Keratinocyte (primary cell): ENCODE data around the gene ACSS2. TPM values are rescaled to one million over a fixed set of nuclear protein-coding genes. Genes with fewer than 3 reads are reported as not detected.

Experiments
- DNase-seq: peaks from one replicate; pipeline ENCODE4 v3.0.0-alpha.2; 2011; ENCODE audit warnings: low read depth, missing footprints, low spot score
- FAIRE-seq: peaks from 2 replicates; lab custom pipeline; 2011; peaks lifted over from hg19 to GRCh38; lab: Jason Lieb, UNC
- H2AFZ ChIP-seq: 2 replicates; pipeline ENCODE4 v1.6.0; 2012; ENCODE audit warnings: low read length, control low read depth, inconsistent platforms; ENCODE audit not compliant: control insufficient read depth
- H3K27ac ChIP-seq: 2 replicates; pipeline ENCODE4 v1.5.1; 2011; ENCODE audit warnings: low read length; ENCODE audit not compliant: control insufficient read depth, insufficient read depth
- H3K27me3 ChIP-seq: 3 replicates; pipeline ENCODE4 v1.6.0; 2011; ENCODE audit warnings: low read length; ENCODE audit not compliant: control insufficient read depth, insufficient read depth; ENCODE audit errors: extremely low read depth
- H3K36me3 ChIP-seq, 2 experiments: 2 replicates in 1 of 2; 3 replicates in 1 of 2; pipeline ENCODE4 v1.5.1; 2011; ENCODE audit warnings: low read length in 2 of 2, mild to moderate bottlenecking in 1 of 2; ENCODE audit not compliant: control insufficient read depth in 2 of 2, insufficient read depth in 2 of 2; ENCODE audit errors: extremely low read depth in 1 of 2
- H3K4me1 ChIP-seq: 3 replicates; pipeline ENCODE4 v1.5.1; 2011; ENCODE audit warnings: low read length; ENCODE audit not compliant: control insufficient read depth, insufficient read depth; ENCODE audit errors: extremely low read depth
- H3K4me2 ChIP-seq: 3 replicates; pipeline ENCODE4 v1.6.0; 2011; ENCODE audit warnings: low read depth, low read length; ENCODE audit not compliant: control insufficient read depth, insufficient read depth; ENCODE audit errors: extremely low read depth
- H3K4me3 ChIP-seq, 3 experiments: fragments of 200-600 bp in 1 of 3; sonication (generic) in 1 of 3; 2 replicates in 2 of 3; 3 replicates in 1 of 3; pipeline ENCODE4 v1.5.1; 2011 to 2016; ENCODE audit warnings: low read length in 3 of 3, mild to moderate bottlenecking in 3 of 3, control low read depth in 2 of 3, inconsistent platforms in 1 of 3, low read depth in 1 of 3, mixed read lengths in 1 of 3, mixed run types in 1 of 3, moderate library complexity in 1 of 3; ENCODE audit not compliant: control insufficient read depth in 2 of 3, insufficient read depth in 2 of 3; ENCODE audit errors: extremely low read depth in 1 of 3
- H3K79me2 ChIP-seq: 2 replicates; pipeline ENCODE4 v1.6.0; 2012; ENCODE audit warnings: low read length; ENCODE audit not compliant: control insufficient read depth, insufficient read depth
- H3K9ac ChIP-seq: 3 replicates; pipeline ENCODE4 v1.6.0; 2011; ENCODE audit warnings: low read length; ENCODE audit not compliant: control insufficient read depth, insufficient read depth; ENCODE audit errors: extremely low read depth
- H3K9me1 ChIP-seq: 3 replicates; pipeline ENCODE4 v1.6.0; 2011; ENCODE audit warnings: low read length; ENCODE audit not compliant: control insufficient read depth, insufficient read depth; ENCODE audit errors: extremely low read depth
- H3K9me3 ChIP-seq: 2 replicates; pipeline ENCODE4 v1.5.1; 2012; ENCODE audit warnings: low read depth, low read length; ENCODE audit not compliant: control insufficient read depth
- H4K20me1 ChIP-seq: 3 replicates; pipeline ENCODE4 v1.6.0; 2011; ENCODE audit warnings: low read length; ENCODE audit not compliant: control insufficient read depth, insufficient read depth; ENCODE audit errors: extremely low read depth
- EZH2 ChIP-seq: IDR thresholded peaks from one replicate; pipeline ENCODE4 v1.6.1; 2012; ENCODE audit warnings: inconsistent platforms, mild to moderate bottlenecking, low read length, moderate library complexity
- dilution Hi-C: fragments of 300-500 bp; cut with MboI; formaldehyde crosslinking; loops from one replicate; pipeline ENCODE4 v1.7.0; 2020; ENCODE audit warnings: low sequenced_read_pairs; ENCODE audit not compliant: extremely low pct_ligation_motif_present
- polyA plus RNA-seq, 5 experiments: library from polyadenylated mRNA; depleted of rRNA in 3 of 5; stranded (reverse) in 3 of 5; stranded (forward) in 1 of 5; unstranded in 1 of 5; fragments of >200 nt; gene quantifications; 1 replicate in 1 of 5; 2 replicates in 3 of 5; 3 replicates in 1 of 5; pipeline versions ENCODE4 v1.2.1 to v1.2.3, GENCODE V29; 2011 to 2012; ENCODE audit warnings: missing spikeins in 2 of 5, low read depth in 1 of 5, low replicate concordance in 1 of 5
- TF ChIP-seq, protein P1 (sequence below), 3 experiments: IDR thresholded peaks in 1 of 3; conservative IDR thresholded peaks in 1 of 3; optimal IDR thresholded peaks in 1 of 3; 2 replicates in 2 of 3; 3 replicates in 1 of 3; pipeline versions ENCODE3 to v1.5.1; 2011; ENCODE audit warnings: low read length in 3 of 3, mild to moderate bottlenecking in 3 of 3, moderate library complexity in 2 of 3, control low read depth in 1 of 3, inconsistent platforms in 1 of 3; ENCODE audit not compliant: insufficient read depth in 2 of 3; ENCODE audit errors: extremely low read depth in 1 of 3

ACSS2 gene
- polyA plus RNA-seq, 1 donor (not counting 4 experiments of a cell fraction or from before 2014, with no cell fraction given), result 90.6 TPM

DNA sequence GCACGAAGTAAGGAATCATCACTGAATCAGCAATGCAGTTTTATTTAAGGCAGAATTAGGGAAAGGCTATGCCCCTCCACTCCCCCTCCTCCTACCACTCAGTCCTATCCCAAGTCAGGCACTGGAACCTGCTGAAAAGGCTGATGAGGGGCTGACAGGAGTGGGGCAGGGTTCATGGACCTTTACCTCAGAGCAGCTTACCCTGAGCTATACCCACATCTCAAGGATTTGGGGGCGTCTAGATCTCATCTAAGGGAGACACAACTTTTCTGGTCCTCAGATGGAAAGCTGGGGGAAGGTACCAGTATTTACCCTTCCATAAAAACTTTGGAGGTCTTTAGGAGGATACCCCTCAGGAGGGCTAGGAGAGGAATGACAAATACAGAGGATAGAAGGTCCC lies 52.0 kb downstream of the ACSS2 start:
- H2AFZ ChIP-seq, result no peak overlapping the region
- H3K9me3 ChIP-seq, result no peaks in the 10 kb centered on the region
- dilution Hi-C loops, result no loop called here
- peak overlapping the region; percentile 35 for H3K27ac ChIP-seq
- H4K20me1 ChIP-seq, result no peaks in the 10 kb centered on the region
- no peaks in the 10 kb centered on the region for H3K27me3 ChIP-seq
- TF ChIP-seq, protein P1, sequence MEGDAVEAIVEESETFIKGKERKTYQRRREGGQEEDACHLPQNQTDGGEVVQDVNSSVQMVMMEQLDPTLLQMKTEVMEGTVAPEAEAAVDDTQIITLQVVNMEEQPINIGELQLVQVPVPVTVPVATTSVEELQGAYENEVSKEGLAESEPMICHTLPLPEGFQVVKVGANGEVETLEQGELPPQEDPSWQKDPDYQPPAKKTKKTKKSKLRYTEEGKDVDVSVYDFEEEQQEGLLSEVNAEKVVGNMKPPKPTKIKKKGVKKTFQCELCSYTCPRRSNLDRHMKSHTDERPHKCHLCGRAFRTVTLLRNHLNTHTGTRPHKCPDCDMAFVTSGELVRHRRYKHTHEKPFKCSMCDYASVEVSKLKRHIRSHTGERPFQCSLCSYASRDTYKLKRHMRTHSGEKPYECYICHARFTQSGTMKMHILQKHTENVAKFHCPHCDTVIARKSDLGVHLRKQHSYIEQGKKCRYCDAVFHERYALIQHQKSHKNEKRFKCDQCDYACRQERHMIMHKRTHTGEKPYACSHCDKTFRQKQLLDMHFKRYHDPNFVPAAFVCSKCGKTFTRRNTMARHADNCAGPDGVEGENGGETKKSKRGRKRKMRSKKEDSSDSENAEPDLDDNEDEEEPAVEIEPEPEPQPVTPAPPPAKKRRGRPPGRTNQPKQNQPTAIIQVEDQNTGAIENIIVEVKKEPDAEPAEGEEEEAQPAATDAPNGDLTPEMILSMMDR (optimal IDR thresholded peaks at IDR 0.05 in 1 of 3, IDR thresholded peaks at IDR 0.05 in 1 of 3, conservative IDR thresholded peaks at IDR 0.05 in 1 of 3; ENCODE audit: extremely low read depth in 1 of 3, insufficient read depth in 2 of 3, low read length in 3 of 3), result no peak
- no peak for TF ChIP-seq EZH2
- peak overlapping the region; percentile 37 for H3K4me2 ChIP-seq
- no peaks in the 10 kb centered on the region for H3K79me2 ChIP-seq
- FAIRE-seq, result no peak
- no peak overlapping the region for H3K9ac ChIP-seq
- no peak overlapping the region for H3K4me3 ChIP-seq
- no peak for DNase-seq
- H3K4me1 ChIP-seq, result peaks cover 26% of the 10 kb centered on the region
- H3K36me3 ChIP-seq, result peaks cover 30 to 82% of the 10 kb centered on the region in 2 experiments
- no peaks in the 10 kb centered on the region for H3K9me1 ChIP-seq

DNA sequence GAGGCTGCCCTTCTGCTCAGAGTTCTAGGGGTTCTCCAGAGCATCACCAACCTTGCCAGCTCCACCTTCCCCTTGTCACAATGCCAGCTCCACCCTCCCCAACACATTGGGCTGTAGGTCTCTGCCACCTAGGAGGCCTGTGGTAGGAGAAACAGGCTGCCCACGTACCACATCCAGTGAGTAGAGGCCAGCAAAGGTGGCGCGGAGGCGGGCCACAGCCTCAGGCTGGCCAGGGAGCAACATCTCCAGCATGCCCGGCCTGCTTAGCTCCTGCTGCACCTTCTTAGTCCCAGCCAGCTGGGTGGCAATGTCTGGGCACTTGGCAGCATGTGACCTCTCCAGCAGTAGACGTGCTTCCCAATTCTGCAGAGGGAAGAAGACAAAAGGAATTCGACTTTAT lies 55.4 kb downstream of the ACSS2 start:
- H3K9ac ChIP-seq, result no peak overlapping the region
- H3K9me1 ChIP-seq, result no peaks in the 10 kb centered on the region
- no peak overlapping the region for H2AFZ ChIP-seq
- H3K4me2 ChIP-seq, result no peak overlapping the region
- no peaks in the 10 kb centered on the region for H3K27me3 ChIP-seq
- H3K4me3 ChIP-seq, result no peak overlapping the region
- no peak overlapping the region for H3K27ac ChIP-seq
- FAIRE-seq (no peak), DNase-seq (no peak)
- no peaks in the 10 kb centered on the region for H4K20me1 ChIP-seq
- TF ChIP-seq EZH2, result no peak
- TF ChIP-seq, protein P1 (optimal IDR thresholded peaks at IDR 0.05 in 1 of 3, IDR thresholded peaks at IDR 0.05 in 1 of 3, conservative IDR thresholded peaks at IDR 0.05 in 1 of 3; ENCODE audit: extremely low read depth in 1 of 3, insufficient read depth in 2 of 3, low read length in 3 of 3), result no peak
- H3K9me3 ChIP-seq, result no peaks in the 10 kb centered on the region
- peaks cover 23 to 55% of the 10 kb centered on the region in 2 experiments for H3K36me3 ChIP-seq
- no peaks in the 10 kb centered on the region for H3K79me2 ChIP-seq
- dilution Hi-C loops, result no loop called here
- peaks cover 17% of the 10 kb centered on the region for H3K4me1 ChIP-seq
